DND-41 (cell line): ENCODE measurements around the gene HES5.

Experiments used
- ATAC-seq: fragments of 200-7000 bp; cut with Tn5 transposase; 3 replicates; pipeline ENCODE4 v1.9.1; 2021; ENCODE audit warnings: low read depth; ENCODE audit not compliant: insufficient read depth
- DNase-seq: peaks from one replicate; pipeline ENCODE4 v3.0.0-alpha.2; 2020
- H2AFZ ChIP-seq: 2 replicates; pipeline ENCODE4 v1.6.0; 2012; ENCODE audit warnings: low read depth, low read length
- H3K27ac ChIP-seq: 2 replicates; pipeline ENCODE4 v1.5.1; 2012; ENCODE audit warnings: low read length, inconsistent platforms
- H3K27me3 ChIP-seq: fragments of 200-600 bp; sonication (generic); 2 replicates; pipeline ENCODE4 v1.6.0; 2012; ENCODE audit warnings: low read length, mild to moderate bottlenecking, inconsistent platforms; ENCODE audit not compliant: insufficient read depth, poor library complexity
- H3K36me3 ChIP-seq: 2 replicates; pipeline ENCODE4 v1.5.1; 2012; ENCODE audit warnings: low read length, inconsistent platforms; ENCODE audit not compliant: insufficient read depth
- H3K4me1 ChIP-seq: 2 replicates; pipeline ENCODE4 v1.5.1; 2012; ENCODE audit warnings: mild to moderate bottlenecking, low read length; ENCODE audit not compliant: insufficient read depth
- H3K4me2 ChIP-seq: 2 replicates; pipeline ENCODE4 v1.6.0; 2012; ENCODE audit warnings: mild to moderate bottlenecking, moderate library complexity, low read length, inconsistent platforms; ENCODE audit not compliant: insufficient read depth
- H3K4me3 ChIP-seq, 2 experiments: fragments of 200-600 bp in 1 of 2; shearing (Covaris generic) in 1 of 2; 2 replicates each; pipeline ENCODE4 v1.5.1; 2012 to 2016; ENCODE audit warnings: inconsistent platforms in 2 of 2, low read length in 2 of 2, mild to moderate bottlenecking in 2 of 2, low read depth in 1 of 2, moderate library complexity in 1 of 2
- H3K79me2 ChIP-seq: 2 replicates; pipeline ENCODE4 v1.6.0; 2012; ENCODE audit warnings: low read length, inconsistent platforms; ENCODE audit not compliant: insufficient read depth
- H3K9ac ChIP-seq: 2 replicates; pipeline ENCODE4 v1.6.0; 2012; ENCODE audit warnings: low read depth, mild to moderate bottlenecking, inconsistent platforms, low read length, moderate library complexity
- H3K9me3 ChIP-seq: 2 replicates; pipeline ENCODE4 v1.5.1; 2012; ENCODE audit warnings: low read length, moderate library complexity, mild to moderate bottlenecking, inconsistent platforms; ENCODE audit not compliant: insufficient read depth, severe bottlenecking
- H4K20me1 ChIP-seq: 2 replicates; pipeline ENCODE4 v1.6.0; 2012; ENCODE audit warnings: low read length; ENCODE audit not compliant: insufficient read depth
- EZH2 ChIP-seq: IDR thresholded peaks from 3 replicates; pipeline ENCODE4 v1.6.1; 2012; ENCODE audit warnings: borderline replicate concordance, low read depth, mild to moderate bottlenecking, moderate library complexity, low read length, inconsistent platforms; ENCODE audit not compliant: severe bottlenecking
- TF ChIP-seq, protein P1 (sequence below): IDR thresholded peaks from 2 replicates; pipeline ENCODE4 v1.5.1; 2012; ENCODE audit warnings: borderline replicate concordance, low read length, moderate library complexity, mild to moderate bottlenecking; ENCODE audit not compliant: poor library complexity, severe bottlenecking; ENCODE audit errors: extremely low read depth

The HES5 gene

DNA sequence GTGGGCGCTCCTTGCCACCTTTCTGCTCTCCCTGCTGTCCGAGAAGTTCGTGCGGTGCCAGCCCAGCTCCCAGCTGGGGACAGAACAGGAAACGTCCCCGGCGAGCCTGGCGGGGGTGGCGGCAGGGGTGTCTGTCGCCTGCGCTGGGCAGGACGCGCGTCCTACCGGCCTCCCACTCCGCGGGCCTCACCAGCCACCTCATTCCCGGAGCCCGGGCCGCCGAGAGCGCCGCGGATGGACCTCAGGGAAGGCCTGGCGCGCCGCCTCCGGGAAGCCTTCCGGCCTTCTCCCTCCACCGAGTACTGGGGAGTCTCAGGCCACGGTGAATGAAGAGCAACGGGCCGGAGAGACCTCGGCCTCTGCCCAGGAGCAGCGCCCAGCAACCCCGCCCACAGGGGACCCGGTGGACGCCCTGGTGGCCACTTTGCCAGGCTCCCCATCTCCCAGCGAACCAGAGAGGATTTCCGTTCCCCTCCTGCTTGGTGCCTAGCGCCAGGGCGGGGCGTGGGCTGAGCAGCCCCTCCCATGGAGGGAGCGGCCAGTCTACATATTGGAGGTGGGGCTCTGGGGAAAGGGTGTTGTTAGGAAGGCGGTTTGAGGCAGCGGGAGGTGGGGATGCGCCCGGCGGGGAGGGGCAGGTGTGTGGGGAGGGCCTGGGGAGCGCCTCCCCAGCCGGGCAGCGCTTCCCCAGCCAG, 16.6 kb upstream of the HES5 start:
- DNase-seq = peak; percentile 95
- peaks cover 17% of the 10 kb centered on the region for H4K20me1 ChIP-seq
- peak; percentile 70 for ATAC-seq
- H2AFZ ChIP-seq = peak overlapping the region; percentile 60
- H3K4me2 ChIP-seq = peak overlapping the region; percentile 80
- TF ChIP-seq EZH2 = no peak
- TF ChIP-seq, protein P1, sequence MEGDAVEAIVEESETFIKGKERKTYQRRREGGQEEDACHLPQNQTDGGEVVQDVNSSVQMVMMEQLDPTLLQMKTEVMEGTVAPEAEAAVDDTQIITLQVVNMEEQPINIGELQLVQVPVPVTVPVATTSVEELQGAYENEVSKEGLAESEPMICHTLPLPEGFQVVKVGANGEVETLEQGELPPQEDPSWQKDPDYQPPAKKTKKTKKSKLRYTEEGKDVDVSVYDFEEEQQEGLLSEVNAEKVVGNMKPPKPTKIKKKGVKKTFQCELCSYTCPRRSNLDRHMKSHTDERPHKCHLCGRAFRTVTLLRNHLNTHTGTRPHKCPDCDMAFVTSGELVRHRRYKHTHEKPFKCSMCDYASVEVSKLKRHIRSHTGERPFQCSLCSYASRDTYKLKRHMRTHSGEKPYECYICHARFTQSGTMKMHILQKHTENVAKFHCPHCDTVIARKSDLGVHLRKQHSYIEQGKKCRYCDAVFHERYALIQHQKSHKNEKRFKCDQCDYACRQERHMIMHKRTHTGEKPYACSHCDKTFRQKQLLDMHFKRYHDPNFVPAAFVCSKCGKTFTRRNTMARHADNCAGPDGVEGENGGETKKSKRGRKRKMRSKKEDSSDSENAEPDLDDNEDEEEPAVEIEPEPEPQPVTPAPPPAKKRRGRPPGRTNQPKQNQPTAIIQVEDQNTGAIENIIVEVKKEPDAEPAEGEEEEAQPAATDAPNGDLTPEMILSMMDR = peak; percentile 18
- peak overlapping the region; percentile 71 for H3K9ac ChIP-seq
- peaks cover 48% of the 10 kb centered on the region for H3K4me1 ChIP-seq
- no peaks in the 10 kb centered on the region for H3K36me3 ChIP-seq
- H3K79me2 ChIP-seq = peaks cover 6% of the 10 kb centered on the region; the same call in 1 of the 2 replicates
- H3K27ac ChIP-seq = peak overlapping the region; percentile 94
- H3K27me3 ChIP-seq = no peaks in the 10 kb centered on the region
- H3K9me3 ChIP-seq = no peaks in the 10 kb centered on the region
- peak overlapping the region; percentile 41 to 64 for H3K4me3 ChIP-seq

DNA sequence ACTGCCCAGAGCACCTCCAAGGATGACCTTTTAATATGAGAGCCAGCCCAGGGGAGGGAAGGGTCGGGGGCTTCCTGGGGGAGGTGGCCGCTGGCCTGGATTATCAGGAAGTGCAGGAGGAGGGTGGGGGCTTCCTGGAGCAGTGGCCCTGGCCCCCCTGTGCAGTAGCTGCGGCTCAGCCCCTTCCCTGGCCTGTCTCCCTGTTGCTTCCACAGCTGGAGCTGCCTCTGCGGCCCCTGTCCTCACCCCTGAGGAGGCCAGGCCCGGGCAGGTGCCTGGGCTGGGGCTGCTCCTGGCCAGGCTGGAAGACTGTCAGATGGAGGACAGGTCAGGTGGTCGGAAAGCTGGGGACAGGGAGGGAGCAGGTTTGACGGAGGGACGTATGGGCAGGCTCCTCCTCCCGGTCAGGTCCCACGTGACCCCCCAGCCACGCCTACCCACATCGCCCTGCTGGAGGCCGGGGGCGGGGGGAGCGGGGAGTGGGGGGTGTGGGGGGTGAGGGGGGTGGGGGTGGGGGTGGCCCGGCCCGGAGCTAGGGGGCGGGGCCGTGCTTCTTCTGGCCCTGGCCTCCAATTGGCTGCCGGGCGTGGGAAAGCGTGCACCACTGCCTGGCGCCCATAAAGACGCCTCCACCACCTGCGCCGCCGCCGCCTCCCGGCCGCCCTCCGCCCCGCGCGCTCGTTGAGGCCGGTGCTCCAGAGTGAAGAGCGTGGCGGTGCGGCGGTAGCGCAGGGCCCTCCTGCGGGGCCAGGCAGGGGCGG, 15.9 kb upstream of the HES5 start:
- no peaks in the 10 kb centered on the region for H3K9me3 ChIP-seq
- H4K20me1 ChIP-seq = peaks cover 21% of the 10 kb centered on the region
- peaks cover 51% of the 10 kb centered on the region for H3K4me1 ChIP-seq
- no peaks in the 10 kb centered on the region for H3K27me3 ChIP-seq
- ATAC-seq (peak; percentile 67), DNase-seq (peak; percentile 92)
- peaks cover 6% of the 10 kb centered on the region; the same call in 1 of the 2 replicates for H3K79me2 ChIP-seq
- no peaks in the 10 kb centered on the region for H3K36me3 ChIP-seq
- TF ChIP-seq, protein P1 = no peak
- no peak for TF ChIP-seq EZH2
- H3K9ac ChIP-seq = peak overlapping the region; percentile 71
- peak overlapping the region; percentile 41 to 64; a peak in 3 of 4 replicates for H3K4me3 ChIP-seq
- peak overlapping the region; percentile 94 for H3K27ac ChIP-seq
- H2AFZ ChIP-seq = peak overlapping the region; percentile 60
- peak overlapping the region; percentile 80 for H3K4me2 ChIP-seq

DNA sequence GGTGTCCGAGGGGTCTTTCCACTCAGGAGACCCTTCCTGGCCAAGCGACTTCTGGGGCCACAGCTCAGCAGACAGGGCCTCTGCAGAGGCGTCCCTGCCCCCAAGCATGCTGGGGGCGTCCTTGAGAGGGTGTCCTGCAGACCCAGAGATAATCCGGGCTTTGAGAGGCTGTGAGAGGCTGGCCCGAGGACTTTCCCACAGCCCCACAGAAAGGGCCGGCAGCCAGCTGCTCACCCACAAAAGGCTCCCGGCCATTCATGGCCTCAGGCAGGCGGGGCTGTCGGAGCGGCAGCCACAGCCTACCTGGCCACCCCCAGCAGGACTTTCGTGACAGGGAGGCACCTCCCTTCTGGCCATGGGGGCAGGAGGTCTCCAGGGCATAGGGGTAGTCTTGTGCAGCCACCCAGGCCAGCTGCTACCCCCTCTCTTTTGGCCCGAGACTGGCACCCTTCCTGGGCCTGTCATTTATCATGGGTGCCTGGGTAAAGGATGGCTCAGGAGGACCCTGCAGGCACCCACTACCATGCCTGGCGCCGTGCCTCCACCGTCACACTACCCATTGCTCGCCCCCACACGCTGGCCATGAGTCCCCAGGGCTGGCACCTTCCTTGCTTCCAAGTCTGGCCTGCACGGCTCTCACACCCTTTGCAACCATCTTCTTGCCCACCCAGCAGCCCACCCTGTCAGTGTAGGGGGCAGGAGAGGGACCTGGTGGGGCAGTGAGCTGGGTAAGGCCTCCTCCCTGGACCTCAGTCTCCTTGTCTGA, 15.0 kb upstream of the HES5 start:
- Histone ChIP-seq H3K27ac (0 out of 2 replicates have a peak overlapping the region, but pooled peaks have one; percentile 36), H3K79me2 (peaks cover 6% of the 10 kb centered on the region; the same call in 1 of the 2 replicates), H3K4me2 (no peak overlapping the region), H3K9ac (no peak overlapping the region; the same call in 1 of the 2 replicates), H4K20me1 (peaks cover 26% of the 10 kb centered on the region), H3K9me3 (no peaks in the 10 kb centered on the region), H3K4me1 (peaks cover 59% of the 10 kb centered on the region), H2AFZ (no peak overlapping the region), H3K27me3 (no peaks in the 10 kb centered on the region), H3K36me3 (no peaks in the 10 kb centered on the region), H3K4me3 (no peak overlapping the region)
- ATAC-seq (no peak), DNase-seq (no peak)
- TF ChIP-seq EZH2 = no peak
- TF ChIP-seq, protein P1 = no peak
